ENCODE measurements around the gene FIG4.

- TF ChIP-seq CTCF (conservative IDR thresholded peaks at IDR 0.05 in 1 of 2, IDR thresholded peaks at IDR 0.05 in 1 of 2; ENCODE audit: extremely low read depth in 1 of 2, insufficient read depth in 1 of 2, low read depth in 1 of 2, low read length in 2 of 2) (no peak), EZH2 (IDR thresholded peaks at IDR 0.05; ENCODE audit: borderline replicate concordance, low read length) (no peak)
Observed at GRCh38 chr6:109690373-109690736, 741 bp upstream of the FIG4 start.

Measured in mammary epithelial cell (primary cell).